Esophagus squamous epithelium (tissue), 5 donors: ENCODE measurements around the gene RNF32. TPM values are rescaled to one million over a fixed set of nuclear protein-coding genes. Genes with fewer than 3 reads are reported as not detected.

Experiments used
- DNase-seq: peaks from one replicate; lab custom pipeline; 2025; lab: John Stamatoyannopoulos, UW
- H3K27ac ChIP-seq, 4 donors: fragments of 200-600 bp; sonication (generic); one replicate each; pipeline ENCODE4 v1.5.1; 2016 to 2019; ENCODE audit warnings: mild to moderate bottlenecking in 1 of 4
- H3K27me3 ChIP-seq, 4 donors: fragments of 200-600 bp; sonication (generic); 1 replicate in 3 of 4; 2 replicates in 1 of 4; pipeline versions ENCODE4 v1.5.1 to v1.6.0; 2017 to 2021; ENCODE audit warnings: antibody characterized with exemption in 1 of 4
- H3K36me3 ChIP-seq, 3 donors: fragments of 200-600 bp; sonication (generic); one replicate each; pipeline ENCODE4 v1.5.1; 2016 to 2019
- H3K4me1 ChIP-seq, 3 donors: fragments of 200-600 bp; sonication (generic); one replicate each; pipeline ENCODE4 v1.5.1; 2017 to 2019
- H3K4me3 ChIP-seq, 4 donors: fragments of 200-600 bp; sonication (generic); 1 replicate in 3 of 4; 2 replicates in 1 of 4; pipeline ENCODE4 v1.5.1; 2016 to 2019; ENCODE audit warnings: mild to moderate bottlenecking in 2 of 4, moderate library complexity in 1 of 4
- H3K9me3 ChIP-seq, 3 donors: fragments of 200-600 bp; sonication (generic); one replicate each; pipeline ENCODE4 v1.5.1; 2016 to 2019
- CTCF ChIP-seq, 6 experiments: fragments of 450-650 bp in 4 of 6; fragments of 200-600 bp in 2 of 6; sonication (generic) in 2 of 6; IDR thresholded peaks; one replicate each; pipeline ENCODE4 v1.5.1; 2016 to 2019; ENCODE audit warnings: antibody characterized with exemption in 6 of 6, mild to moderate bottlenecking in 4 of 6, moderate library complexity in 4 of 6
- POLR2A ChIP-seq, 4 donors: fragments of 450-650 bp; IDR thresholded peaks; one replicate each; pipeline ENCODE4 v1.6.1; 2017; ENCODE audit warnings: antibody characterized with exemption in 4 of 4, mild to moderate bottlenecking in 4 of 4, moderate library complexity in 3 of 4
- WGBS, 2 donors: methylation state at CpG; one replicate each; pipeline ENCODE4 v1.1.5; 2018; 5-methylcytosine and 5-hydroxymethylcytosine counted together
- intact Hi-C: fragments of 100-400 bp; cut with DNase I; formaldehyde crosslinking; loops from one replicate; pipeline ENCODE4 v1.15.0; 2022
- total RNA-seq, 4 donors: library from RNA; depleted of rRNA; stranded (reverse); fragments of >200 nt; gene quantifications; one replicate each; pipeline ENCODE4 v1.1.0, GENCODE V29; 2016
- donor health status: DM: yes; HTN: yes; CAD: no.

Gene RNF32
- total RNA-seq, 4 donors from 2014 or later: 0.64 to 1.7 (median 0.66) TPM; not detected in 1

GRCh38 chr7:156625580-156625979 lies 15.0 kb upstream of the RNF32 start:
- no peak overlapping the region for H3K4me3 ChIP-seq
- H3K9me3 ChIP-seq: peaks cover 0 to 22% (median 11%) of the 10 kb centered on the region in 3 donors
- H3K27me3 ChIP-seq: no peaks in the 10 kb centered on the region
- intact Hi-C loops: no loop called here
- H3K36me3 ChIP-seq: no peaks in the 10 kb centered on the region
- peaks cover 0 to 9% (median 0%) of the 10 kb centered on the region in 3 donors for H3K4me1 ChIP-seq
- TF ChIP-seq POLR2A (IDR thresholded peaks at IDR 0.05): no peak
- TF ChIP-seq CTCF (IDR thresholded peaks at IDR 0.05): no peak
- DNase-seq: no peak
- no peak overlapping the region for H3K27ac ChIP-seq
- 71 to 83% methylated on average over 1 to 2 of the region's 2 CpGs for WGBS, 2 donors

- intact Hi-C loops: no loop called here
- no peak overlapping the region for H3K27ac ChIP-seq
- 92 to 94% methylated on average over 7 of the region's 7 CpGs for WGBS, 2 donors
- peaks cover 0 to 22% (median 11%) of the 10 kb centered on the region in 3 donors for H3K9me3 ChIP-seq
- H3K27me3 ChIP-seq: no peaks in the 10 kb centered on the region
- DNase-seq: no peak
- no peak overlapping the region for H3K4me3 ChIP-seq
- no peaks in the 10 kb centered on the region for H3K36me3 ChIP-seq
- TF ChIP-seq POLR2A (IDR thresholded peaks at IDR 0.05) (no peak), CTCF (IDR thresholded peaks at IDR 0.05) (no peak)
- peaks cover 0 to 9% (median 0%) of the 10 kb centered on the region in 3 donors for H3K4me1 ChIP-seq
These were observed 14.2 kb upstream of the RNF32 start for GRCh38 chr7:156626220-156626895.

- H3K36me3 ChIP-seq: no peaks in the 10 kb centered on the region
- H3K9me3 ChIP-seq: peaks cover 0 to 22% (median 11%) of the 10 kb centered on the region in 3 donors
- no peak for DNase-seq
- intact Hi-C loops: no loop called here
- H3K4me3 ChIP-seq: no peak overlapping the region
- H3K27me3 ChIP-seq: no peaks in the 10 kb centered on the region
- TF ChIP-seq CTCF (IDR thresholded peaks at IDR 0.05) (no peak), POLR2A (IDR thresholded peaks at IDR 0.05) (no peak)
- no peak overlapping the region for H3K27ac ChIP-seq
- no peaks in the 10 kb centered on the region for H3K4me1 ChIP-seq
These were observed 12.0 kb upstream of the RNF32 start for GRCh38 chr7:156628562-156628961.

- intact Hi-C loops: no loop called here
- DNase-seq: no peak
- TF ChIP-seq CTCF (IDR thresholded peaks at IDR 0.05) (no peak), POLR2A (IDR thresholded peaks at IDR 0.05) (no peak)
- Histone ChIP-seq H3K4me1 (no peaks in the 10 kb centered on the region), H3K4me3 (no peak overlapping the region), H3K36me3 (no peaks in the 10 kb centered on the region), H3K27me3 (no peaks in the 10 kb centered on the region), H3K27ac (no peak overlapping the region), H3K9me3 (peaks cover 0 to 22% (median 11%) of the 10 kb centered on the region in 3 donors)
- 40 to 100% methylated on average over 1 of the region's 2 CpGs for WGBS, 2 donors
These were observed 10.7 kb upstream of the RNF32 start for GRCh38 chr7:156629873-156630272.

- Histone ChIP-seq H3K9me3 (peaks cover 0 to 12% (median 4%) of the 10 kb centered on the region in 3 donors), H3K36me3 (no peaks in the 10 kb centered on the region), H3K4me3 (no peak overlapping the region), H3K27ac (no peak overlapping the region), H3K4me1 (peaks cover 0 to 6% (median 0%) of the 10 kb centered on the region in 3 donors), H3K27me3 (no peaks in the 10 kb centered on the region)
- TF ChIP-seq CTCF (IDR thresholded peaks at IDR 0.05) (no peak), POLR2A (IDR thresholded peaks at IDR 0.05) (no peak)
- DNase-seq: no peak
- intact Hi-C loops: no loop called here
- WGBS, 2 donors: 64 to 70% methylated on average over 3 of the region's 3 CpGs
These were observed 6.5 kb upstream of the RNF32 start for GRCh38 chr7:156634117-156634516.
